Breast epithelium (tissue), 3 donors: ENCODE data around the gene ENOPH1.

Experiments
- POLR2A ChIP-seq: fragments of 450-650 bp; IDR thresholded peaks from one replicate; pipeline ENCODE4 v1.6.1; 2016; ENCODE audit warnings: antibody characterized with exemption, mild to moderate bottlenecking, moderate library complexity
- TF ChIP-seq, protein P1 (sequence below), 3 donors: fragments of 450-650 bp; IDR thresholded peaks; one replicate each; pipeline ENCODE4 v1.5.1; 2016 to 2017; ENCODE audit warnings: antibody characterized with exemption in 3 of 3, mild to moderate bottlenecking in 3 of 3, moderate library complexity in 3 of 3

DNA sequence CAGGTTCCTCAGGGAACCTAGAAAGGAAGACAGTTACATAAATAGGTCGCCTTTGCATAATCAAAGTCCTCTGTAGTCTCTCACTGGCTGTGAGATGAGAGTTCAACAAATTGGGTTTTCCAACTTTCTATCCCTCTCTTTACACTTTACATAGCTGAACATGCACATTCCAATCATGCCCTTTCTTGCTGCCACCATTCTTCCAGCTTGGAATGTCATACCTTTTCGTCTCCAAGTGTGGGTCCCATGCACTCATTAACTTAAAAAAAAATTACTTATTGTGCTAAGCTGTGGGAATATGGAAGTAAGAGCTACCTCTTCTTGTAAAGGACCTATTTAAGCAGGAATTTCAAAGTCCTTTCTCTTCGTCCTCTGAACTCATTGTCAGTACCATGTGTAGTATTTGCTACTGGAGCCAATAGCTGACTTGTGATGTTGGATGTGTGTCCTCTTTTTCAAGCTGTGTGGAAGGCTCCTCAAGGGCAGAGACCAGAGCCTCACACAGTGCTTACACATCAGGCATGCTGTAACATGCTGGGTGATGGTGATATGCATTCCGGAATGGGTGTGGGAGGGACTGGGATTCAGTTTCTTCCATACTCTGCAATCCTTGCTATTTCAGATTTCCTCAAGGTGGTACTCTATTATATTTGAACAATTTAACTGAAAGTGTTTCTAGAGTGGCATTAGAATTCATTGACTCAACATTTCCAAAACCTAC is 7.1 kb downstream of the ENOPH1 start:
- TF ChIP-seq, protein P1, sequence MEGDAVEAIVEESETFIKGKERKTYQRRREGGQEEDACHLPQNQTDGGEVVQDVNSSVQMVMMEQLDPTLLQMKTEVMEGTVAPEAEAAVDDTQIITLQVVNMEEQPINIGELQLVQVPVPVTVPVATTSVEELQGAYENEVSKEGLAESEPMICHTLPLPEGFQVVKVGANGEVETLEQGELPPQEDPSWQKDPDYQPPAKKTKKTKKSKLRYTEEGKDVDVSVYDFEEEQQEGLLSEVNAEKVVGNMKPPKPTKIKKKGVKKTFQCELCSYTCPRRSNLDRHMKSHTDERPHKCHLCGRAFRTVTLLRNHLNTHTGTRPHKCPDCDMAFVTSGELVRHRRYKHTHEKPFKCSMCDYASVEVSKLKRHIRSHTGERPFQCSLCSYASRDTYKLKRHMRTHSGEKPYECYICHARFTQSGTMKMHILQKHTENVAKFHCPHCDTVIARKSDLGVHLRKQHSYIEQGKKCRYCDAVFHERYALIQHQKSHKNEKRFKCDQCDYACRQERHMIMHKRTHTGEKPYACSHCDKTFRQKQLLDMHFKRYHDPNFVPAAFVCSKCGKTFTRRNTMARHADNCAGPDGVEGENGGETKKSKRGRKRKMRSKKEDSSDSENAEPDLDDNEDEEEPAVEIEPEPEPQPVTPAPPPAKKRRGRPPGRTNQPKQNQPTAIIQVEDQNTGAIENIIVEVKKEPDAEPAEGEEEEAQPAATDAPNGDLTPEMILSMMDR (IDR thresholded peaks at IDR 0.05) = no peak
- no peak for TF ChIP-seq POLR2A
